NCI-H187 (cell line): Measurements from ENCODE around the gene PRSS53.
A peak's percentile ranks its signal among the peaks of the same experiment; 100 is the strongest.

Experiments
- DNase-seq, 2 experiments: peaks; one replicate each; lab custom pipeline; 2025; lab: John Stamatoyannopoulos, UW

The PRSS53 gene

GRCh38 chr16:31043898-31044481 is 44.8 kb downstream of the PRSS53 start:
- DNase-seq: no peak

- DNase-seq: no peak
These were observed 45.4 kb downstream of the PRSS53 start for GRCh38 chr16:31043352-31043751.

- no peak for DNase-seq
These were observed 45.9 kb downstream of the PRSS53 start for GRCh38 chr16:31042866-31043265.

GRCh38 chr16:31038993-31039392 is 49.8 kb downstream of the PRSS53 start:
- no peak for DNase-seq

- no peak for DNase-seq
These were observed 52.1 kb downstream of the PRSS53 start for GRCh38 chr16:31036691-31037090.

GRCh38 chr16:31033709-31034492 is 54.8 kb downstream of the PRSS53 start:
- DNase-seq: peak; percentile 12 to 26
